Sigmoid colon (tissue), 4 donors: ENCODE data around the gene ATRAID.

Source experiments
- CTCF ChIP-seq, 4 experiments: fragments of 450-650 bp in 3 of 4; fragments of 200-600 bp in 1 of 4; IDR thresholded peaks; one replicate each; pipeline ENCODE4 v1.5.1; 2016 to 2019; ENCODE audit warnings: antibody characterized with exemption in 4 of 4, mild to moderate bottlenecking in 3 of 4, moderate library complexity in 2 of 4
- EP300 ChIP-seq, 4 donors: sonication (generic); formaldehyde crosslinking; IDR thresholded peaks; one replicate each; pipeline ENCODE4 v1.6.1; 2017; ENCODE audit warnings: antibody characterized with exemption in 4 of 4
- POLR2A ChIP-seq, 2 donors: fragments of 450-650 bp; IDR thresholded peaks; one replicate each; pipeline ENCODE4 v1.6.1; 2016; ENCODE audit warnings: antibody characterized with exemption in 2 of 2, mild to moderate bottlenecking in 2 of 2, moderate library complexity in 2 of 2
- POLR2AphosphoS5 ChIP-seq, 4 donors: sonication (generic); formaldehyde crosslinking; IDR thresholded peaks; one replicate each; pipeline ENCODE4 v1.6.1; 2017; ENCODE audit warnings: antibody characterized with exemption in 4 of 4

- no peak for TF ChIP-seq EP300 (IDR thresholded peaks at IDR 0.05)
- TF ChIP-seq CTCF (IDR thresholded peaks at IDR 0.05) = no peak
- no peak for TF ChIP-seq POLR2AphosphoS5 (IDR thresholded peaks at IDR 0.05)
- no peak for TF ChIP-seq POLR2A (IDR thresholded peaks at IDR 0.05)
These were observed 50.1 kb downstream of the ATRAID start for GRCh38 chr2:27261926-27262298.
